22Rv1 (cell line): Measurements from ENCODE around the gene ITM2C.

Experiments used
- H3K27ac ChIP-seq: fragments of 450-650 bp; 2 replicates; pipeline ENCODE4 v1.5.1; 2017
- ZFX ChIP-seq: fragments of 450-650 bp; IDR thresholded peaks from 2 replicates; pipeline ENCODE4 v1.6.1; 2017; ENCODE audit warnings: antibody characterized with exemption, borderline replicate concordance
- TF ChIP-seq, protein P1 (sequence below): fragments of 450-650 bp; IDR thresholded peaks from 2 replicates; pipeline ENCODE4 v1.5.1; 2017; ENCODE audit warnings: mild to moderate bottlenecking

Gene ITM2C

DNA sequence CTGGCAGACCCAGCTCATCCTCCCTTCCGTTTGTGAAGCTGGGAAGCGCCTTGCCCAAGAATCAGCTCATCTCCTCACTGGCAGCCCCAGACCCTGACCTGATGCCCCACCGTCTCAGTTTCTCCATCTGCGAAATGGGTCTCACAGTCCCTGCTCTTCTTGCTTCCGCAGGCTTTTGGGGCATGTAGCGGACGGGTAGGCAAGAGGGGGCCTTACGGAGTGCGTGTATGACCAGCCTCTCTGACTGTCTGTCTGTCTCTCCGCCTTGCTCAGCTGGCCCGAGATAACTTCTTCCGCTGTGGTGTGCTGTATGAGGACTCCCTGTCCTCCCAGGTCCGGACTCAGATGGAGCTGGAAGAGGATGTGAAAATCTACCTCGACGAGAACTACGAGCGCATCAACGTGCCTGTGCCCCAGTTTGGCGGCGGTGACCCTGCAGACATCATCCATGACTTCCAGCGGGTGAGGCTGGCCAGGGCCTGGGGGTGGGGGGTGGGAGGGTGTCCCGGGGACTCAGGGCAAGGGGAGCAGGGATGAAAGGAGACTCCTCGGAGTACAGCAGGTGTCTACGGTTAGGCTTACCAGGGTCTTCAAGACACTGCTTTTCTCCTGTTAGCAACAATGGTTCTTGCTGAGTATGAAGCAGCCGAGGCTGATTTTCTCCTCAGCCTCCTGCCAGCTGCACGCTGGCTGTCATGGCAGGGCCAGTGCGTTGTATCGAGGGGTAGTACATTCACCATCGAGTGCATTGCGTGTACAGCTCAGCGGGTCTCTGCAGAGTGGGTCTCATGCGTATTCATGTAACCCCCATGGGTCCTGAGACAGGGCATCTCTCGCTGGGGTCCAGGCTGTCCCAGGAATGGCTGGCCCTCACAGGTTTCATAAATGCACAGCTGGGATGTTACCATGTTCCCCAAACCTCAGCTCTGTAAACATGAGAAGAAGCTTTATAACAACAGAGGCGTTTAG lies 10.9 kb downstream of the ITM2C start:
- H3K27ac ChIP-seq: no peak overlapping the region
- TF ChIP-seq, protein P1, sequence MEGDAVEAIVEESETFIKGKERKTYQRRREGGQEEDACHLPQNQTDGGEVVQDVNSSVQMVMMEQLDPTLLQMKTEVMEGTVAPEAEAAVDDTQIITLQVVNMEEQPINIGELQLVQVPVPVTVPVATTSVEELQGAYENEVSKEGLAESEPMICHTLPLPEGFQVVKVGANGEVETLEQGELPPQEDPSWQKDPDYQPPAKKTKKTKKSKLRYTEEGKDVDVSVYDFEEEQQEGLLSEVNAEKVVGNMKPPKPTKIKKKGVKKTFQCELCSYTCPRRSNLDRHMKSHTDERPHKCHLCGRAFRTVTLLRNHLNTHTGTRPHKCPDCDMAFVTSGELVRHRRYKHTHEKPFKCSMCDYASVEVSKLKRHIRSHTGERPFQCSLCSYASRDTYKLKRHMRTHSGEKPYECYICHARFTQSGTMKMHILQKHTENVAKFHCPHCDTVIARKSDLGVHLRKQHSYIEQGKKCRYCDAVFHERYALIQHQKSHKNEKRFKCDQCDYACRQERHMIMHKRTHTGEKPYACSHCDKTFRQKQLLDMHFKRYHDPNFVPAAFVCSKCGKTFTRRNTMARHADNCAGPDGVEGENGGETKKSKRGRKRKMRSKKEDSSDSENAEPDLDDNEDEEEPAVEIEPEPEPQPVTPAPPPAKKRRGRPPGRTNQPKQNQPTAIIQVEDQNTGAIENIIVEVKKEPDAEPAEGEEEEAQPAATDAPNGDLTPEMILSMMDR: no peak
- TF ChIP-seq ZFX: no peak

DNA sequence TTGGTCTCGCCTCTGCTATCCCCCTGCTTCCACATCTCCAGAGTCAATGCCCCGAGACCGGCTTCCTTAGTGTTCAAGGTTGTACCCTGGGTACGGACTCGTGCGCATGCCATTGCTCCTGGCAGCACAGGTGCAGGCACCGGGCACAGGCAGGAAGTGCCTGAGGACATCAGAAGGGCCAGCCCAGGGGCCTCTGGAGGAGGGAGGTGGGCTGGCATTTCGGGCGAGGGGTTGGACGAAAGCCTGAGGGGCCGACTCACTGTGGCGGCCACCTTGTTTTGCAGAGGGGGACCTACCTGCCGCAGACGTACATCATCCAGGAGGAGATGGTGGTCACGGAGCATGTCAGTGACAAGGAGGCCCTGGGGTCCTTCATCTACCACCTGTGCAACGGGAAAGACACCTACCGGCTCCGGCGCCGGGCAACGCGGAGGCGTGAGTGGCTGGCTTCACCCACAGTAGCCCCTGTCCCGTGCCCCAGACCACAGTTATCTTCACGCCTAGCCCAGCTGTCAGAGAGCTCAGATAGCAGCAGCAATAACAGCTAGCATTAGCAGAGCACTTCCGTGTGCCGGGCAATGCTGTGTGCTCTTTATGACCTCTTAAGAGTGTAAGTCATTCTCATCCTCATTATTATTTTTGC lies 12.5 kb downstream of the ITM2C start:
- TF ChIP-seq, protein P1: no peak
- no peak for TF ChIP-seq ZFX
- no peak overlapping the region for H3K27ac ChIP-seq

DNA sequence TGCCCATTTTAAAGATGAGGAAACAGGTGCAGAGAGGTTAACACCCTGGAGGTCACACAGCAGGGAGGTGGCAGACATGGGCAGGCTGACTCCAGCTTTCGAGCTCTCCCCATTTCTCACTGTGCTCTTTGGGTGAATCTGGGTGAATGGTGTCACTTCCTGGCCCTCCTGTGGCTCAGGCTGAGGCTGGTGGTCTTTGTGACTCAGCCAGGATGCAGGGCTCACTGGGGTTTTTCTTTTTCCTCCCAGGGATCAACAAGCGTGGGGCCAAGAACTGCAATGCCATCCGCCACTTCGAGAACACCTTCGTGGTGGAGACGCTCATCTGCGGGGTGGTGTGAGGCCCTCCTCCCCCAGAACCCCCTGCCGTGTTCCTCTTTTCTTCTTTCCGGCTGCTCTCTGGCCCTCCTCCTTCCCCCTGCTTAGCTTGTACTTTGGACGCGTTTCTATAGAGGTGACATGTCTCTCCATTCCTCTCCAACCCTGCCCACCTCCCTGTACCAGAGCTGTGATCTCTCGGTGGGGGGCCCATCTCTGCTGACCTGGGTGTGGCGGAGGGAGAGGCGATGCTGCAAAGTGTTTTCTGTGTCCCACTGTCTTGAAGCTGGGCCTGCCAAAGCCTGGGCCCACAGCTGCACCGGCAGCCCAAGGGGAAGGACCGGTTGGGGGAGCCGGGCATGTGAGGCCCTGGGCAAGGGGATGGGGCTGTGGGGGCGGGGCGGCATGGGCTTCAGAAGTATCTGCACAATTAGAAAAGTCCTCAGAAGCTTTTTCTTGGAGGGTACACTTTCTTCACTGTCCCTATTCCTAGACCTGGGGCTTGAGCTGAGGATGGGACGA lies 13.2 kb downstream of the ITM2C start:
- H3K27ac ChIP-seq: no peak overlapping the region
- TF ChIP-seq, protein P1: no peak
- TF ChIP-seq ZFX: no peak

DNA sequence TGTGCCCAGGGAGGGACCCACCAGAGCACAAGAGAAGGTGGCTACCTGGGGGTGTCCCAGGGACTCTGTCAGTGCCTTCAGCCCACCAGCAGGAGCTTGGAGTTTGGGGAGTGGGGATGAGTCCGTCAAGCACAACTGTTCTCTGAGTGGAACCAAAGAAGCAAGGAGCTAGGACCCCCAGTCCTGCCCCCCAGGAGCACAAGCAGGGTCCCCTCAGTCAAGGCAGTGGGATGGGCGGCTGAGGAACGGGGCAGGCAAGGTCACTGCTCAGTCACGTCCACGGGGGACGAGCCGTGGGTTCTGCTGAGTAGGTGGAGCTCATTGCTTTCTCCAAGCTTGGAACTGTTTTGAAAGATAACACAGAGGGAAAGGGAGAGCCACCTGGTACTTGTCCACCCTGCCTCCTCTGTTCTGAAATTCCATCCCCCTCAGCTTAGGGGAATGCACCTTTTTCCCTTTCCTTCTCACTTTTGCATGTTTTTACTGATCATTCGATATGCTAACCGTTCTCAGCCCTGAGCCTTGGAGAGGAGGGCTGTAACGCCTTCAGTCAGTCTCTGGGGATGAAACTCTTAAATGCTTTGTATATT lies 14.0 kb downstream of the ITM2C start:
- TF ChIP-seq, protein P1: no peak
- TF ChIP-seq ZFX: no peak
- H3K27ac ChIP-seq: no peak overlapping the region

DNA sequence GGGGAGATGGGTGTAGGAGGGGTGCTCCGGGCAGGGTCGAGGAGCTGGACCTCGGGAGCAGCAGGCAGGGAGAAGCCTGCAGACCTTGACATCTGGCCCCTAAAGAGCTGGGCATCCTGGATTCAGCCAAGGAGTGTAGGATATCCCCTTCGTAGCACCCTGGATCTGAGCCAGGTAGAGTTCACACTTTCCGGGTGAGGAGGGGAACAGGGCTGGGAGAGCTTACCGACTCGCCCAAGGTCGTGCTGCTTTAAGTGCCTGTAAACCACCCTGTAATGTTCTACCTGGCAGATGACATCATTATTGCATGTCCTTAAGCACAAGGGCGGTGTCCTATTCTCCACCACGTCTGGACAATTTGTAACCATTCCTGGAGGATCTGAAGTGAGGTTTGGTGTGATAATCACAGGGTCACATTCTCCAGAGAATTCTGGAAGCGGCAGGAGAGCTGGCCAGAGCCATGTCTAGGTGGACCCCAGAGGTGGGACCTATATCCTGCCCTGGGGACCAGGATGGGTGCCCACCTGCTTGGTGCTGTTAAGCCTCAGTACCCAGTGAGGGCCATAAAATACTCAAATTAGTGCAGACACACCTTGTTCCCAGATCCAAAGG lies 14.6 kb downstream of the ITM2C start:
- TF ChIP-seq, protein P1: no peak
- TF ChIP-seq ZFX: no peak
- H3K27ac ChIP-seq: no peak overlapping the region

DNA sequence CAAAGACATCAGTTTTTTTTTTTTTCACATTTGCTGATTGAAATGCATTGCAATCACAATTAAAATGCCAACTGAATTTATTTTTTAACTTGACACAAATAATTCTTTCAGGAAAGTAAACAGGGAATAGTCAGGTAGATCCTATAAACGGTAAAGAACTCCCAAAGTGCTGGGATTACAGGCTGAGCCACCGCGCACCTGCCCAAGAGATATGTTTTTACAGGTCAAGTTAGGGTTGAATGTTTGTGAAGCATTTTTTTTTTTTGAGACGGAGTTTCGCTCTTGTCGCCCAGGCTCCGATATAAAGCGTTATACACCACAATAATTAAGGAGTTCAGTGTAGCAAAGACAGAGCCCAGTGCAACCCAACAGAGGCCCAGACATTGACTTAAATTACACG lies 15.1 kb downstream of the ITM2C start:
- no peak for TF ChIP-seq ZFX
- TF ChIP-seq, protein P1: no peak
- no peak overlapping the region for H3K27ac ChIP-seq
